Measurements from ENCODE around the gene MEF2A. TPM values are rescaled to one million over a fixed set of nuclear protein-coding genes. Genes with fewer than 3 reads are reported as not detected.

Gene MEF2A
- total and polyA plus RNA-seq, 2 donors (not counting 1 experiment from before 2014, with no cell fraction given) = 44.0 to 102 TPM

- ChIA-PET CTCF (interaction anchor here (2.6 to 8.3 kb wide), 3 partner anchors 21 to 461 kb away, joined by 14 to 48 read pairs (median 33); no protein-coding TSS in a partner anchor), POLR2A (interaction anchor here (2.5 kb wide), 1 partner anchor 483 kb away, joined by 18 read pairs; the partner anchor contains the start of gene LRRC28)
- Mint-ChIP-seq H3K27me3 (no peaks in the 10 kb centered on the region), H3K9me3 (ENCODE audit: insufficient read depth) (no peaks in the 10 kb centered on the region), H3K4me3 (peak overlapping the region; percentile 33), H3K27ac (peak overlapping the region; percentile 62), H3K4me1 (peaks cover 14% of the 10 kb centered on the region)
- no peak for TF ChIP-seq CTCF (IDR thresholded peaks at IDR 0.05)
- no peak for TF ChIP-seq EZH2 (IDR thresholded peaks at IDR 0.05; ENCODE audit: borderline replicate concordance, insufficient read depth, low read depth, low read length, poor library complexity, severe bottlenecking)
- H3K27me3 ChIP-seq (replicated peaks in 1 of 4; ENCODE audit: control extremely low read depth in 1 of 4, control insufficient read depth in 3 of 4, insufficient read depth in 4 of 4, low read length in 3 of 4) = no peaks in the 10 kb centered on the region
- no peak overlapping the region for H3K4me3 ChIP-seq (ENCODE audit: control extremely low read depth in 1 of 5, extremely low read depth in 1 of 5, insufficient read depth in 1 of 5, low read depth in 2 of 5, low read length in 4 of 5)
- H3K9me3 ChIP-seq (ENCODE audit: control extremely low read depth in 1 of 3, control insufficient read depth in 2 of 3, insufficient read depth in 1 of 3, low read length in 2 of 3) = peaks cover 0 to 5% (median 0%) of the 10 kb centered on the region in 3 donors
- H3K27ac ChIP-seq (ENCODE audit: low read length in 2 of 2) = no peak overlapping the region
- H3K79me2 ChIP-seq (ENCODE audit: control insufficient read depth, insufficient read depth, low read length) = no peaks in the 10 kb centered on the region
- peaks cover 10 to 13% of the 10 kb centered on the region in 2 donors for H3K4me1 ChIP-seq (ENCODE audit: control insufficient read depth in 2 of 2, insufficient read depth in 2 of 2, low read length in 2 of 2)
- no peaks in the 10 kb centered on the region for H4K20me1 ChIP-seq (ENCODE audit: control insufficient read depth, insufficient read depth, low read length, poor library complexity, severe bottlenecking)
- no peak for ATAC-seq (ENCODE audit: low read depth)
- no peak overlapping the region for H2AFZ ChIP-seq (ENCODE audit: insufficient read depth, low read depth, low read length, poor library complexity, severe bottlenecking)
- H3K36me3 ChIP-seq (replicated peaks in 1 of 2; ENCODE audit: control extremely low read depth in 1 of 2, control insufficient read depth in 1 of 2, extremely low read depth in 1 of 2, insufficient read depth in 2 of 2, low read length in 1 of 2) = no peaks in the 10 kb centered on the region
- no peak for DNase-seq
- H3K4me2 ChIP-seq (replicated peaks; ENCODE audit: low read depth, low read length, poor library complexity, severe bottlenecking) = no peak overlapping the region
- WGBS (ENCODE audit: insufficient coverage) = 100% methylated on average over 1 of the region's 1 CpG
- intact Hi-C loops (cut with micrococcal nuclease) = loop anchor here (5.0 to 10.0 kb wide), 4 partner anchors 193 to 1988 kb away; partner anchors contain the start of genes ASB7, IGF1R, LINS1 and TARS3
- no peak overlapping the region for H3K9ac ChIP-seq (ENCODE audit: low read length)
These were observed 168.8 kb downstream of the MEF2A start for GRCh38 chr15:99734575-99734974.

GRCh38 chr15:99735868-99736267, 170.1 kb downstream of the MEF2A start:
- H3K36me3 ChIP-seq (replicated peaks in 1 of 2; ENCODE audit: control extremely low read depth in 1 of 2, control insufficient read depth in 1 of 2, extremely low read depth in 1 of 2, insufficient read depth in 2 of 2, low read length in 1 of 2) = no peaks in the 10 kb centered on the region
- TF ChIP-seq CTCF (IDR thresholded peaks at IDR 0.05) (no peak), EZH2 (IDR thresholded peaks at IDR 0.05; ENCODE audit: borderline replicate concordance, insufficient read depth, low read depth, low read length, poor library complexity, severe bottlenecking) (no peak)
- no peak overlapping the region for H3K27ac ChIP-seq (ENCODE audit: low read length in 2 of 2)
- ChIA-PET POLR2A (no interaction called here), CTCF (interaction anchor here (1.2 to 8.3 kb wide), 3 partner anchors 18 to 482 kb away, joined by 3 to 48 read pairs (median 4); no protein-coding TSS in a partner anchor)
- Mint-ChIP-seq H3K4me1 (peaks cover 14% of the 10 kb centered on the region), H3K27me3 (no peaks in the 10 kb centered on the region), H3K9me3 (ENCODE audit: insufficient read depth) (no peaks in the 10 kb centered on the region), H3K27ac (no peak overlapping the region), H3K4me3 (no peak overlapping the region)
- no peaks in the 10 kb centered on the region for H3K27me3 ChIP-seq (replicated peaks in 1 of 4; ENCODE audit: control extremely low read depth in 1 of 4, control insufficient read depth in 3 of 4, insufficient read depth in 4 of 4, low read length in 3 of 4)
- H2AFZ ChIP-seq (ENCODE audit: insufficient read depth, low read depth, low read length, poor library complexity, severe bottlenecking) = no peak overlapping the region
- DNase-seq (no peak), ATAC-seq (ENCODE audit: low read depth) (no peak)
- peaks cover 10 to 13% of the 10 kb centered on the region in 2 donors for H3K4me1 ChIP-seq (ENCODE audit: control insufficient read depth in 2 of 2, insufficient read depth in 2 of 2, low read length in 2 of 2)
- no peaks in the 10 kb centered on the region for H3K79me2 ChIP-seq (ENCODE audit: control insufficient read depth, insufficient read depth, low read length)
- H3K4me3 ChIP-seq (ENCODE audit: control extremely low read depth in 1 of 5, extremely low read depth in 1 of 5, insufficient read depth in 1 of 5, low read depth in 2 of 5, low read length in 4 of 5) = no peak overlapping the region
- no peak overlapping the region for H3K9ac ChIP-seq (ENCODE audit: low read length)
- WGBS (ENCODE audit: insufficient coverage) = 100% methylated on average over 2 of the region's 4 CpGs
- intact Hi-C loops (cut with micrococcal nuclease) = loop anchor here (10.0 kb wide), 1 partner anchor 1091 kb away; the partner anchor contains the start of gene IGF1R
- peaks cover 0 to 5% (median 0%) of the 10 kb centered on the region in 3 donors for H3K9me3 ChIP-seq (ENCODE audit: control extremely low read depth in 1 of 3, control insufficient read depth in 2 of 3, insufficient read depth in 1 of 3, low read length in 2 of 3)
- H4K20me1 ChIP-seq (ENCODE audit: control insufficient read depth, insufficient read depth, low read length, poor library complexity, severe bottlenecking) = no peaks in the 10 kb centered on the region
- no peak overlapping the region for H3K4me2 ChIP-seq (replicated peaks; ENCODE audit: low read depth, low read length, poor library complexity, severe bottlenecking)
